ENCODE data around the gene C1GALT1.
"Not testable (repeated sequence)": the region's sequence is repeated elsewhere in the genome, so short reads cannot be mapped to it uniquely, and the experiment has no call there.

C1GALT1 gene

GRCh38 chr7:7239346-7239745, 57.0 kb downstream of the C1GALT1 start:
- DNase-seq: no peak

- DNase-seq: no peak
Observed at GRCh38 chr7:7242899-7243298, 60.6 kb downstream of the C1GALT1 start.

- not testable (repeated sequence) for DNase-seq
Observed at GRCh38 chr7:7245233-7245632, 62.9 kb downstream of the C1GALT1 start.

GRCh38 chr7:7246223-7246622, 63.9 kb downstream of the C1GALT1 start:
- DNase-seq: no peak

GRCh38 chr7:7247658-7248057, 65.3 kb downstream of the C1GALT1 start:
- no peak for DNase-seq

GRCh38 chr7:7249814-7250213, 67.5 kb downstream of the C1GALT1 start:
- DNase-seq: no peak

GRCh38 chr7:7251742-7252141, 69.4 kb downstream of the C1GALT1 start:
- no peak for DNase-seq

- DNase-seq: no peak
Observed at GRCh38 chr7:7254319-7254718, 72.0 kb downstream of the C1GALT1 start.

GRCh38 chr7:7254908-7255307, 72.6 kb downstream of the C1GALT1 start:
- DNase-seq: no peak

GRCh38 chr7:7256731-7257274, 74.5 kb downstream of the C1GALT1 start:
- DNase-seq: no peak

GRCh38 chr7:7257899-7258692, 75.8 kb downstream of the C1GALT1 start:
- DNase-seq: no peak

- DNase-seq: no peak
Observed at GRCh38 chr7:7261863-7262262, 79.5 kb downstream of the C1GALT1 start.

GRCh38 chr7:7263297-7264230, 81.2 kb downstream of the C1GALT1 start:
- no peak for DNase-seq

- no peak for DNase-seq
Observed at GRCh38 chr7:7264306-7265040, 82.1 kb downstream of the C1GALT1 start.

GRCh38 chr7:7265081-7266075, 83.0 kb downstream of the C1GALT1 start:
- peak; percentile 40 for DNase-seq

- DNase-seq: no peak
Observed at GRCh38 chr7:7266257-7266881, 84.0 kb downstream of the C1GALT1 start.

- no peak for DNase-seq
Observed at GRCh38 chr7:7271094-7271874, 88.9 kb downstream of the C1GALT1 start.

GRCh38 chr7:7272294-7272693, 90.0 kb downstream of the C1GALT1 start:
- no peak for DNase-seq

GRCh38 chr7:7274782-7275181, 92.4 kb downstream of the C1GALT1 start:
- peak; percentile 32 for DNase-seq

- DNase-seq: no peak
Observed at GRCh38 chr7:7276161-7276560, 93.8 kb downstream of the C1GALT1 start.

Data from fibroblast of skin of right biceps (primary cell).